Panc1 (cell line): ENCODE results near the gene MTA3. TPM values are rescaled to one million over a fixed set of nuclear protein-coding genes. Genes with fewer than 3 reads are reported as not detected.

Experiments used
- ATAC-seq: fragments of 200-7000 bp; cut with Tn5 transposase; 2 replicates; pipeline ENCODE4 v1.9.1; 2020; ENCODE audit warnings: mild to moderate bottlenecking, moderate library complexity
- BruUV-seq: library from RNA; stranded (reverse); fragments of 400-500 nt; replicated peaks from 2 replicates; lab custom pipeline; 2021; lab: Mats Ljungman, UMichigan
- CTCF ChIA-PET: fragments of 300-600 bp; sonication (Branson Sonifier 250); formaldehyde crosslinking; loops from one replicate; lab custom pipeline; 2022; ENCODE audit warnings: antibody characterized with exemption; lab: Charles Lee
- POLR2A ChIA-PET: fragments of 300-600 bp; sonication (Branson Sonifier 250); formaldehyde crosslinking; loops from one replicate; lab custom pipeline; 2022; ENCODE audit warnings: antibody characterized with exemption; lab: Charles Lee
- DNase-seq: peaks from one replicate; pipeline ENCODE4 v3.0.0-alpha.2; 2010; ENCODE audit warnings: low read depth, low spot score
- H3K27ac ChIP-seq: 2 replicates; pipeline ENCODE4 v1.5.1; 2011; ENCODE audit warnings: mild to moderate bottlenecking, low read length, inconsistent platforms
- H3K27me3 ChIP-seq: fragments of 200-500 bp; sonication (Bioruptor generic); 2 replicates; pipeline ENCODE4 v1.6.0; 2014; ENCODE audit warnings: low read length, inconsistent platforms; ENCODE audit not compliant: control insufficient read depth, insufficient read depth
- H3K36me3 ChIP-seq: fragments of 200-500 bp; sonication (Bioruptor generic); 2 replicates; pipeline ENCODE4 v1.5.1; 2014; ENCODE audit warnings: inconsistent platforms, mild to moderate bottlenecking, low read length, moderate library complexity; ENCODE audit not compliant: control insufficient read depth, insufficient read depth
- H3K4me1 ChIP-seq: 2 replicates; pipeline ENCODE4 v1.5.1; 2011; ENCODE audit warnings: inconsistent platforms, mild to moderate bottlenecking, low read length, moderate library complexity; ENCODE audit not compliant: control insufficient read depth, insufficient read depth
- H3K4me3 ChIP-seq, 2 experiments: 2 replicates each; pipeline ENCODE4 v1.5.1; 2011 to 2012; ENCODE audit warnings: low read depth in 2 of 2, low read length in 2 of 2, mild to moderate bottlenecking in 2 of 2, inconsistent platforms in 1 of 2, moderate library complexity in 1 of 2
- H3K9me3 ChIP-seq: fragments of 200-500 bp; sonication (Bioruptor generic); 2 replicates; pipeline ENCODE4 v1.5.1; 2014; ENCODE audit warnings: low read depth, mild to moderate bottlenecking, inconsistent platforms, low read length, moderate library complexity; ENCODE audit not compliant: control insufficient read depth, insufficient read depth
- POLR2AphosphoS5 ChIP-seq: IDR thresholded peaks from 2 replicates; pipeline ENCODE4 v1.6.1; 2012; ENCODE audit warnings: mild to moderate bottlenecking, low read depth, low read length, moderate library complexity
- SIN3A ChIP-seq: IDR thresholded peaks from 2 replicates; pipeline ENCODE4 v1.6.1; 2012; ENCODE audit warnings: low read depth, mild to moderate bottlenecking, low read length, moderate library complexity, borderline replicate concordance; ENCODE audit not compliant: insufficient read depth
- TCF7L2 ChIP-seq: IDR thresholded peaks from 2 replicates; pipeline ENCODE4 v1.6.1; 2011; ENCODE audit warnings: mild to moderate bottlenecking, low read depth, low read length, inconsistent platforms
- in situ Hi-C: cut with HindIII; loops from 2 replicates; pipeline ENCODE4 v1.10.0; 2016; ENCODE audit warnings: low sequenced_read_pairs, low pct_unique_long_range_greater_than_20kb
- intact Hi-C: fragments of 100-400 bp; cut with micrococcal nuclease; formaldehyde crosslinking; loops from one replicate; pipeline ENCODE4 v1.10.0; 2022; ENCODE audit not compliant: unreplicated experiment
- total RNA-seq: library from RNA; stranded (reverse); gene quantifications from one replicate; pipeline ENCODE4 v1.2.1, GENCODE V29; 2021; ENCODE audit not compliant: unreplicated experiment
- TF ChIP-seq, protein P1 (sequence below), 2 experiments: IDR thresholded peaks; 2 replicates each; pipeline ENCODE4 v1.6.1; 2011 to 2012; ENCODE audit warnings: low read depth in 2 of 2, control low read depth in 1 of 2, low read length in 1 of 2, mild to moderate bottlenecking in 1 of 2, moderate library complexity in 1 of 2; ENCODE audit not compliant: insufficient read depth in 1 of 2
- TF ChIP-seq, protein P2 (sequence below): fragments of 450-650 bp; IDR thresholded peaks from 2 replicates; pipeline ENCODE4 v1.5.1; 2017; ENCODE audit warnings: mild to moderate bottlenecking

The MTA3 gene
- total RNA-seq, 1 experiment from 2014 or later = 65.6 TPM

DNA sequence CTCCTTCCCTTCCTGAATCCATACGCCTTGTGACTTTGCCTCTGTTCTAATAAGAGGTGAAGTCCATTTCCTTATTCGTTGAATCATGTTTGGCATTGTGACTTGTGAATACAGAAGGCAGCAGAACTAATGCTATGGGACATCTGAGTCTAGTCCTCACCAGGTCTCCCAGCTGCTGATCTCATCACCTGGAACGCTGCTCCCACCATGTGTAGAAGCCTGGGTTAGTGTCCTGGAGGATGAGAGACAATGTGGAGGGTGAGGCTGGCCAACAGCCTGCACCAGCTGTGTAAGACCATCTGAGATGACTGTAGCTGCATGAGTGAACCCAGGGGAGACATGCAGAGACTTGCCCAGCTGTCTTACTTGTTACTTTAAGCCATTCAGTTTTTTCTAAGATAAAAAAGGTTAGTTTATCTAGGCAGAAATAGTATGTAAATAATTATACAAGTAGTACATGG is 227.4 kb downstream of the MTA3 start:
- ATAC-seq (no peak), DNase-seq (no peak)
- POLR2A ChIA-PET = no interaction called here
- Histone ChIP-seq H3K9me3 (no peaks in the 10 kb centered on the region), H3K27ac (no peak overlapping the region), H3K27me3 (no peaks in the 10 kb centered on the region), H3K4me1 (no peaks in the 10 kb centered on the region), H3K4me3 (no peak overlapping the region), H3K36me3 (no peaks in the 10 kb centered on the region)
- in situ Hi-C loops (no loop called here), intact Hi-C loops (no loop called here)
- no peak for TF ChIP-seq POLR2AphosphoS5
- no peak for TF ChIP-seq TCF7L2
- TF ChIP-seq, protein P1, sequence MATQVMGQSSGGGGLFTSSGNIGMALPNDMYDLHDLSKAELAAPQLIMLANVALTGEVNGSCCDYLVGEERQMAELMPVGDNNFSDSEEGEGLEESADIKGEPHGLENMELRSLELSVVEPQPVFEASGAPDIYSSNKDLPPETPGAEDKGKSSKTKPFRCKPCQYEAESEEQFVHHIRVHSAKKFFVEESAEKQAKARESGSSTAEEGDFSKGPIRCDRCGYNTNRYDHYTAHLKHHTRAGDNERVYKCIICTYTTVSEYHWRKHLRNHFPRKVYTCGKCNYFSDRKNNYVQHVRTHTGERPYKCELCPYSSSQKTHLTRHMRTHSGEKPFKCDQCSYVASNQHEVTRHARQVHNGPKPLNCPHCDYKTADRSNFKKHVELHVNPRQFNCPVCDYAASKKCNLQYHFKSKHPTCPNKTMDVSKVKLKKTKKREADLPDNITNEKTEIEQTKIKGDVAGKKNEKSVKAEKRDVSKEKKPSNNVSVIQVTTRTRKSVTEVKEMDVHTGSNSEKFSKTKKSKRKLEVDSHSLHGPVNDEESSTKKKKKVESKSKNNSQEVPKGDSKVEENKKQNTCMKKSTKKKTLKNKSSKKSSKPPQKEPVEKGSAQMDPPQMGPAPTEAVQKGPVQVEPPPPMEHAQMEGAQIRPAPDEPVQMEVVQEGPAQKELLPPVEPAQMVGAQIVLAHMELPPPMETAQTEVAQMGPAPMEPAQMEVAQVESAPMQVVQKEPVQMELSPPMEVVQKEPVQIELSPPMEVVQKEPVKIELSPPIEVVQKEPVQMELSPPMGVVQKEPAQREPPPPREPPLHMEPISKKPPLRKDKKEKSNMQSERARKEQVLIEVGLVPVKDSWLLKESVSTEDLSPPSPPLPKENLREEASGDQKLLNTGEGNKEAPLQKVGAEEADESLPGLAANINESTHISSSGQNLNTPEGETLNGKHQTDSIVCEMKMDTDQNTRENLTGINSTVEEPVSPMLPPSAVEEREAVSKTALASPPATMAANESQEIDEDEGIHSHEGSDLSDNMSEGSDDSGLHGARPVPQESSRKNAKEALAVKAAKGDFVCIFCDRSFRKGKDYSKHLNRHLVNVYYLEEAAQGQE (IDR thresholded peaks at IDR 0.05; ENCODE audit: insufficient read depth in 1 of 2, low read depth in 2 of 2, low read length in 1 of 2) = no peak
- TF ChIP-seq, protein P2, sequence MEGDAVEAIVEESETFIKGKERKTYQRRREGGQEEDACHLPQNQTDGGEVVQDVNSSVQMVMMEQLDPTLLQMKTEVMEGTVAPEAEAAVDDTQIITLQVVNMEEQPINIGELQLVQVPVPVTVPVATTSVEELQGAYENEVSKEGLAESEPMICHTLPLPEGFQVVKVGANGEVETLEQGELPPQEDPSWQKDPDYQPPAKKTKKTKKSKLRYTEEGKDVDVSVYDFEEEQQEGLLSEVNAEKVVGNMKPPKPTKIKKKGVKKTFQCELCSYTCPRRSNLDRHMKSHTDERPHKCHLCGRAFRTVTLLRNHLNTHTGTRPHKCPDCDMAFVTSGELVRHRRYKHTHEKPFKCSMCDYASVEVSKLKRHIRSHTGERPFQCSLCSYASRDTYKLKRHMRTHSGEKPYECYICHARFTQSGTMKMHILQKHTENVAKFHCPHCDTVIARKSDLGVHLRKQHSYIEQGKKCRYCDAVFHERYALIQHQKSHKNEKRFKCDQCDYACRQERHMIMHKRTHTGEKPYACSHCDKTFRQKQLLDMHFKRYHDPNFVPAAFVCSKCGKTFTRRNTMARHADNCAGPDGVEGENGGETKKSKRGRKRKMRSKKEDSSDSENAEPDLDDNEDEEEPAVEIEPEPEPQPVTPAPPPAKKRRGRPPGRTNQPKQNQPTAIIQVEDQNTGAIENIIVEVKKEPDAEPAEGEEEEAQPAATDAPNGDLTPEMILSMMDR = no peak
- no peak for TF ChIP-seq SIN3A
- CTCF ChIA-PET = interaction anchor here (0.7 to 1.3 kb wide), 2 partner anchors 15 to 17 kb away, joined by 6 to 7 read pairs; no protein-coding TSS in a partner anchor
- BruUV-seq = no TSS peak

GRCh38 chr2:42796427-42797248 is 228.2 kb downstream of the MTA3 start:
- ChIA-PET CTCF (interaction anchor here (0.7 to 1.3 kb wide), 2 partner anchors 14 to 16 kb away, joined by 6 to 7 read pairs; no protein-coding TSS in a partner anchor), POLR2A (no interaction called here)
- Histone ChIP-seq H3K27ac (no peak overlapping the region), H3K27me3 (no peaks in the 10 kb centered on the region), H3K36me3 (no peaks in the 10 kb centered on the region), H3K9me3 (no peaks in the 10 kb centered on the region), H3K4me3 (no peak overlapping the region), H3K4me1 (no peaks in the 10 kb centered on the region)
- intact Hi-C loops = no loop called here
- in situ Hi-C loops = no loop called here
- no TSS peak for BruUV-seq
- no peak for ATAC-seq
- DNase-seq = no peak
- TF ChIP-seq, protein P1 (IDR thresholded peaks at IDR 0.05; ENCODE audit: insufficient read depth in 1 of 2, low read depth in 2 of 2, low read length in 1 of 2) = no peak
- no peak for TF ChIP-seq SIN3A
- TF ChIP-seq TCF7L2 = no peak
- no peak for TF ChIP-seq POLR2AphosphoS5
- TF ChIP-seq, protein P2 = no peak
